Cardiac muscle cell (in vitro differentiated cells and primary cell): ENCODE data around the gene ADGRF1. TPM values are rescaled to one million over a fixed set of nuclear protein-coding genes. Genes with fewer than 3 reads are reported as not detected.
"Not testable (repeated sequence)": the region's sequence is repeated elsewhere in the genome, so short reads cannot be mapped to it uniquely, and the experiment has no call there.

Experiments
- DNase-seq, 2 donors: peaks; one replicate each; pipeline versions ENCODE4 v3.0.0 to v3.0.0-alpha.2; 2010 to 2017; ENCODE audit warnings: low read depth in 1 of 2, low spot score in 1 of 2
- H3K27ac ChIP-seq: fragments of 200-600 bp; sonication (generic); 2 replicates; pipeline ENCODE4 v1.5.1; 2016
- H3K27me3 ChIP-seq: fragments of 200-600 bp; sonication (generic); 2 replicates; pipeline ENCODE4 v1.6.0; 2016; ENCODE audit warnings: control low read depth
- H3K36me3 ChIP-seq: fragments of 200-600 bp; sonication (generic); 2 replicates; pipeline ENCODE4 v1.5.1; 2016; ENCODE audit warnings: control low read depth
- H3K4me1 ChIP-seq: fragments of 200-600 bp; sonication (generic); 2 replicates; pipeline ENCODE4 v1.8.1; 2017; ENCODE audit warnings: low read depth, mild to moderate bottlenecking, mixed run types
- H3K4me3 ChIP-seq: fragments of 200-600 bp; sonication (generic); 2 replicates; pipeline ENCODE4 v1.5.1; 2016; ENCODE audit warnings: mild to moderate bottlenecking
- H3K9me3 ChIP-seq: fragments of 200-600 bp; sonication (generic); 2 replicates; pipeline ENCODE4 v1.5.1; 2017; ENCODE audit warnings: low read depth, mild to moderate bottlenecking, control low read depth
- CTCF ChIP-seq: IDR thresholded peaks from 2 replicates; pipeline ENCODE4 v1.5.1; 2012; ENCODE audit warnings: low read depth, mild to moderate bottlenecking, low read length
- polyA plus RNA-seq: library from polyadenylated mRNA; unstranded; fragments of >200 nt; fragmentation: Nextera tagmentation; extraction: Ambion mirVana; gene quantifications from 2 replicates; pipeline ENCODE4 v1.2.1, GENCODE V29; 2016
- total RNA-seq: library from RNA; depleted of rRNA; stranded (reverse); fragments of >200 nt; gene quantifications from 2 replicates; pipeline ENCODE4 v1.2.3, GENCODE V29; 2016

Gene ADGRF1
- not detected in 2 replicates for total RNA-seq
- not detected in 2 replicates for polyA plus RNA-seq

DNA sequence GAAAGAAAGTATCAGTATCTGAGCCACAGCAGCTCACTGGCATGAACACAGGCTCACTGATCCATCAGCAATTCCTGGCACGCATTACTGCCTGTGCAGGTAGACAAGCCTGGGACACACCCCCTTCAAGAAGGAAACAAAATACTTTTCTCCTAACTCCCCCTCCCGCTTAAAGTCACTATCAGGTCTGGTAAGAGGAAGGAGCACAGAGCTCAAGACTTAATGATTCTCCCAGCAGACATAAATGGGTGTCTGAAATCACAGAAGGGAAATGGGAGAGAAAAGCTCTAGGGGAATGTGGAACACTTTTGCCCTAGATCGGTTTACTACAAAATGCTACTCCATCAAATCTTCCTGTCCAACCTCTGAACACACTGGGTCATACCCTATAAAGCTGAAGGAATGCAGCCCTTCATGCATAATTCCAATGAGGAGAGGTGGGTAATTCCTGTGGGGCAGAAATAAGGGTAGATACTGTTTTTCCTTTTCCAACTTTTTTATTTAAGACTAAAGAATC is at the start of gene ADGRF1:
Gene ADGRF1, minus strand, starts transcription at position 58 of the 517 bp plus-strand sequence. CDS start 13,271 bp downstream, outside the sequence.
- Histone ChIP-seq H3K9me3 (no peaks in the 10 kb centered on the region), H3K4me3 (no peak within 1 kb of the TSS), H3K27ac (no peak within 1 kb of the TSS), H3K27me3 (no peaks in the 10 kb centered on the region), H3K4me1 (peaks cover 3% of the 10 kb centered on the region), H3K36me3 (no peaks in the 10 kb centered on the region)
- no peak for DNase-seq
- TF ChIP-seq CTCF, result no peak

GRCh38 chr6:47090881-47091280 is 48.7 kb upstream of the ADGRF1 start:
- no peak for TF ChIP-seq CTCF
- Histone ChIP-seq H3K27ac (no peak overlapping the region), H3K4me1 (no peaks in the 10 kb centered on the region), H3K36me3 (no peaks in the 10 kb centered on the region), H3K4me3 (no peak overlapping the region), H3K27me3 (no peaks in the 10 kb centered on the region), H3K9me3 (no peaks in the 10 kb centered on the region)
- no peak for DNase-seq

- not testable (repeated sequence) for H3K9me3 ChIP-seq, H3K4me1 ChIP-seq, DNase-seq, H3K4me3 ChIP-seq, H3K36me3 ChIP-seq, H3K27ac ChIP-seq, H3K27me3 ChIP-seq
Observed at GRCh38 chr6:47089473-47089872, 47.3 kb upstream of the ADGRF1 start.

GRCh38 chr6:47086051-47086770 is 44.1 kb upstream of the ADGRF1 start:
- Histone ChIP-seq H3K9me3 (no peaks in the 10 kb centered on the region), H3K36me3 (no peaks in the 10 kb centered on the region), H3K4me1 (peaks cover 18% of the 10 kb centered on the region), H3K27me3 (no peaks in the 10 kb centered on the region), H3K4me3 (no peak overlapping the region), H3K27ac (no peak overlapping the region)
- DNase-seq, result no peak
- no peak for TF ChIP-seq CTCF

DNA sequence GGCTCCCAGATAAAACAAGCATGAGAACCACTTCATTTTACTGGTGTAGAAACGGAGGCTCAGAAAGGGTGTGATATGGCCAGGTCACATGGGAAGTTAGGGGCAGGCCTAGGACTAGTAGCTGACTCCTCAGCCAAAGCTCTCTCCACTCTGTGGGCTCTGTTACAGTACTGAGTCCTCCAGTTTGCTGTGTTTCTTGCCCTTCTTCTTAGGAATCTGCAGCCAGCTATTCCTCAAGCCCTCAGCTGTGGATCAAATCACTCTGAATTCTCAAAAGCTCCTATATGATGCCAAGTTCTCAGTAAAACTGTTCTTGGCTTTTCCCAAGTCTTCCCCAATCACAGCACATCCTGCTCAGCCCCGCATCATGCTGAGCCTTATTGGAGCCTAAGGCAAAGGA is 42.5 kb upstream of the ADGRF1 start:
- no peak for TF ChIP-seq CTCF
- no peak overlapping the region for H3K4me3 ChIP-seq
- H3K27me3 ChIP-seq, result no peaks in the 10 kb centered on the region
- no peaks in the 10 kb centered on the region for H3K9me3 ChIP-seq
- peak overlapping the region; percentile 3 for H3K27ac ChIP-seq
- DNase-seq, result peak; percentile 35 to 37
- H3K4me1 ChIP-seq, result peaks cover 18% of the 10 kb centered on the region
- no peaks in the 10 kb centered on the region for H3K36me3 ChIP-seq

GRCh38 chr6:47083586-47084047 is 41.5 kb upstream of the ADGRF1 start:
- no peaks in the 10 kb centered on the region for H3K36me3 ChIP-seq
- no peaks in the 10 kb centered on the region for H3K9me3 ChIP-seq
- peak overlapping the region; percentile 53 for H3K27ac ChIP-seq
- DNase-seq, result peak; percentile 96 to 99
- TF ChIP-seq CTCF, result no peak
- H3K4me1 ChIP-seq, result peaks cover 18% of the 10 kb centered on the region
- H3K4me3 ChIP-seq, result no peak overlapping the region
- no peaks in the 10 kb centered on the region for H3K27me3 ChIP-seq
